Medulla oblongata (tissue), 1 donor: Measurements from ENCODE around the gene KANK3.
"Not testable (repeated sequence)": the region's sequence is repeated elsewhere in the genome, so short reads cannot be mapped to it uniquely, and the experiment has no call there.

Source experiments
- DNase-seq: peaks from one replicate; pipeline ENCODE4 v3.0.0-alpha.2; 2015; ENCODE audit errors: extremely low spot score

Gene KANK3

GRCh38 chr19:8370176-8371010 is 27.3 kb upstream of the KANK3 start:
- DNase-seq = no peak

GRCh38 chr19:8367327-8368001 is 24.4 kb upstream of the KANK3 start:
- peak; percentile 90 for DNase-seq

GRCh38 chr19:8366961-8367326 is 23.9 kb upstream of the KANK3 start:
- no peak for DNase-seq

- DNase-seq = no peak
Observed at GRCh38 chr19:8366121-8366581, 23.1 kb upstream of the KANK3 start.

- DNase-seq = peak; percentile 74
Observed at GRCh38 chr19:8363803-8364771, 21.0 kb upstream of the KANK3 start, which contains the start of gene ANGPTL4. Gene ANGPTL4 (plus strand): TSS chr19:8364155. CDS start chr19:8364322, 167 bp downstream.

- DNase-seq = peak; percentile 83
Observed at GRCh38 chr19:8361921-8362793, 19.1 kb upstream of the KANK3 start.

- DNase-seq = no peak
Observed at GRCh38 chr19:8360196-8360595, 17.1 kb upstream of the KANK3 start.

- DNase-seq = no peak
Observed at GRCh38 chr19:8358948-8359347, 15.9 kb upstream of the KANK3 start.

GRCh38 chr19:8357007-8357521 is 14.0 kb upstream of the KANK3 start:
- no peak for DNase-seq

- DNase-seq = no peak
Observed at GRCh38 chr19:8355631-8356402, 12.8 kb upstream of the KANK3 start.

GRCh38 chr19:8352845-8353244 is 9.8 kb upstream of the KANK3 start:
- not testable (repeated sequence) for DNase-seq

GRCh38 chr19:8352134-8352827 is 9.2 kb upstream of the KANK3 start:
- no peak for DNase-seq

- DNase-seq = not testable (repeated sequence)
Observed at GRCh38 chr19:8349629-8350372, 6.7 kb upstream of the KANK3 start.

GRCh38 chr19:8343483-8343844 is 402 bp upstream of the KANK3 start:
- DNase-seq = no peak

GRCh38 chr19:8342316-8342683 is 762 bp downstream of the KANK3 start:
- no peak for DNase-seq

- DNase-seq = not testable (repeated sequence)
Observed at GRCh38 chr19:8341504-8341903, 1.6 kb downstream of the KANK3 start.

GRCh38 chr19:8340341-8341096 is 2.5 kb downstream of the KANK3 start:
- no peak for DNase-seq

- DNase-seq = no peak
Observed at GRCh38 chr19:8338835-8339234, 4.2 kb downstream of the KANK3 start.
